H54 (cell line): Measurements from ENCODE around the gene KATNAL1.

Experiments
- DNase-seq: peaks from one replicate; pipeline ENCODE4 v3.0.0; 2011; ENCODE audit warnings: low spot score, mixed read lengths; ENCODE audit not compliant: insufficient read length
- FAIRE-seq: peaks from 3 replicates; lab custom pipeline; 2011; peaks lifted over from hg19 to GRCh38; lab: Jason Lieb, UNC
- POLR2A ChIP-seq: IDR thresholded peaks from 2 replicates; pipeline ENCODE4 v1.6.1; 2011; ENCODE audit warnings: low read depth, mild to moderate bottlenecking, low read length

Gene KATNAL1

GRCh38 chr13:30170569-30170968 lies 136.8 kb downstream of the KATNAL1 start:
- DNase-seq = no peak
- TF ChIP-seq POLR2A = no peak
- FAIRE-seq = no peak

DNA sequence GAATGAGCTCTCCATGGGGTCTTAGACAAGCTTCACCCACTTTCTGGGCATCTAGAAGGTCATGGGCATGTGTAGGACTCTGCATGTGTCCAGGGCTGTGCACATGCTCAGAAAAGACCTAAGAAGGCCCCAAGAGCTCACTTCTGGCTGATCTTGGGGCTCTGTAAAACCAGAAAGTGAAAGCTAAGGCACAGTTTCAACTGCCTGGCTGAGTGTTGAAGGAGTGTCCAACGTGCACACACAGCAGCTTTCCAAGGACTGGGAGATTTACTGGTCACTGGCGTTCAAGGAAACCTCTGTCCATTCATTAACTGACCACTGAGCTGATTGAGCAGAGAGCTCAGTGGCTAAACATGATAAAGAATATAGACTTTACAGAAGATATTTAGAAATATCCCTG lies 137.9 kb downstream of the KATNAL1 start:
- FAIRE-seq (no peak), DNase-seq (no peak)
- TF ChIP-seq POLR2A = no peak

- FAIRE-seq (no peak), DNase-seq (no peak)
- TF ChIP-seq POLR2A = no peak
These were observed 141.6 kb downstream of the KATNAL1 start for GRCh38 chr13:30165796-30166195.

DNA sequence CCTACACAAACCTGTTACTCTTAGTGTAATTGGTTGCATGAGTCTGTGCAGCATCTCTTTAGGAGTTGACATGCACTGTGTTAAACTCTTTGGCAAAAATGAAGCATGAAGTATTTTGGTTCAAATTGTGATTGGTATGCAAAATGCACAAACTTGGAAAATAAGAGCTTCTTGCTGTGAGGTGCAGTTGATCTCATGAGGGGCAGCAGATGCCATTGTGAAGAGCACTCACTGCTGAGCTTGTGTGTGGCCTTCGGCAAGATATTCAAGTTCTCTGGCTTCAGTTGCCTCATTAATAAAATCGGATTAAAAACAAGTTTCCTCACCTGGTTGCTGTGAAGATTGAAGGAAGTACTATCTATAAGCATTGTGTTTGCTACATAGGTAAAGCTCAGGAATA lies 142.3 kb downstream of the KATNAL1 start:
- no peak for TF ChIP-seq POLR2A
- FAIRE-seq (no peak), DNase-seq (no peak)

- DNase-seq (no peak), FAIRE-seq (no peak)
- no peak for TF ChIP-seq POLR2A
These were observed 143.2 kb downstream of the KATNAL1 start for GRCh38 chr13:30164146-30164545.

GRCh38 chr13:30163441-30163840 lies 143.9 kb downstream of the KATNAL1 start:
- DNase-seq = no peak
- no peak for TF ChIP-seq POLR2A
- FAIRE-seq = no peak

- TF ChIP-seq POLR2A = no peak
- DNase-seq = peak; percentile 69
- FAIRE-seq = no peak
These were observed 147.9 kb downstream of the KATNAL1 start for GRCh38 chr13:30159446-30159839.

GRCh38 chr13:30158774-30159445 lies 148.4 kb downstream of the KATNAL1 start:
- no peak for TF ChIP-seq POLR2A
- DNase-seq (peak; percentile 47), FAIRE-seq (no peak)

DNA sequence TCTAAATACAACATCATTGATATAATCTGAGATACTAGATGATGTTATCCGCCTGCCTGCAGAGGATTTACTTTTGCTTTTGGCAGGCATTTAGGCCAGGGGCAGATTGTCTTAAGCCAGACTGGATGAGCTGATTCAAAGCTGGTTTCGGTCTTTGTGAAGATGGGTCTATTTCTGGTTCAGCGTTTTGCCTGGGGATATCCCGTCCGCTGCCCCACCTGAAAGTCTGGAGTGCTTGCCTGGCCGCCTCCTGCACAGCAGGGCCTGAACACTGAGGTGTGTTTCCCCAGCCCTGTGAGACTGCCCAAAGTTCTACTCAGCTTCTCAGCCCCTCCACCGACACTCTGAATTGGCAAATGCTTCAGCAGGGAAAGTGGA lies 149.7 kb downstream of the KATNAL1 start:
- DNase-seq (no peak), FAIRE-seq (no peak)
- no peak for TF ChIP-seq POLR2A

- no peak for TF ChIP-seq POLR2A
- DNase-seq = no peak
- no peak for FAIRE-seq
These were observed 150.3 kb downstream of the KATNAL1 start for GRCh38 chr13:30156826-30157615.

DNA sequence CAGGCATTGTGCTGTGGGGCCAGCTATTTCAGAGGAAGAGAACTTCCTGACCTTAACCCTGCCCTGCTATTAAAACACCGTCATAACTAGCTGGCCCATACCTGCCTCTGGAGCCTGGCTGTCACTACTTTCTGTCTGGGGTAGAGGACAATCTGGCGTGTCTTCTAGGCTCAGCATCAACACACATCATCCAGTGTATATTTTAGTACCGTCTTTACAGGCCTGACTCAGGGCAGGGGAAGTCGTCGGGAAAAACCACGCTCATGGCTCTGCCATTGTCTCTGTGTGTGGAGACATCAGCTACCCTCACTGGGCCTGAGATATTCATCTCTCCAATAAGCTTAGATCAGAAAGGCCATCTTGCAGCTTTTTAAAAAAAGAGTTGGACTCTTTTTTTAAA lies 151.1 kb downstream of the KATNAL1 start:
- DNase-seq (no peak), FAIRE-seq (no peak)
- TF ChIP-seq POLR2A = no peak

DNA sequence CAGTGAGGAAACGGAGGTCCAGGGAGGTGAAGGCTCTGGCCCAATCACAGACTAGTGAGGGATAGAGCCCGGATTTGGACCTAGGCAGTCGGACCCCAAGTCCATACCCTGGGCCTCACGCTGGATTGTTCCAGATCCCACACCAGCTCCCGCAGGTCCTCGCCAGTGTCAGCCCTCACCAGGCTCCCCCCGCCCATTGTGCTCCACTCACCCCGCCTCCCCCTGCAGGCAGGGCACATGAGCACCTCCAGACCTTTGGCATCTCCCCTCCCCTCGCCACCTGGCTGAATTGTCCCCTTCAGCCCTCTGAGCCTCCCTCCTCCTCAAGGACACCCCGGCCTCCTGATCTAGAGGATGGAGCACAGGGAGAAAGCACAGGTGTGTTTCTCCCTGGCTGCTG lies 152.4 kb downstream of the KATNAL1 start:
- no peak for TF ChIP-seq POLR2A
- DNase-seq (no peak), FAIRE-seq (no peak)

- no peak for FAIRE-seq
- no peak for DNase-seq
These were observed 152.8 kb downstream of the KATNAL1 start for GRCh38 chr13:30154531-30154930.

GRCh38 chr13:30153545-30154426 lies 153.6 kb downstream of the KATNAL1 start:
- FAIRE-seq (no peak), DNase-seq (no peak)
- no peak for TF ChIP-seq POLR2A

More at GRCh38 chr13:30154531-30154930, 152.8 kb downstream of the KATNAL1 start:
- no peak for TF ChIP-seq POLR2A
